ENCODE measurements around the gene ADAMTSL3.
"Not testable (repeated sequence)": the region's sequence is repeated elsewhere in the genome, so short reads cannot be mapped to it uniquely, and the experiment has no call there.

The ADAMTSL3 gene

DNA sequence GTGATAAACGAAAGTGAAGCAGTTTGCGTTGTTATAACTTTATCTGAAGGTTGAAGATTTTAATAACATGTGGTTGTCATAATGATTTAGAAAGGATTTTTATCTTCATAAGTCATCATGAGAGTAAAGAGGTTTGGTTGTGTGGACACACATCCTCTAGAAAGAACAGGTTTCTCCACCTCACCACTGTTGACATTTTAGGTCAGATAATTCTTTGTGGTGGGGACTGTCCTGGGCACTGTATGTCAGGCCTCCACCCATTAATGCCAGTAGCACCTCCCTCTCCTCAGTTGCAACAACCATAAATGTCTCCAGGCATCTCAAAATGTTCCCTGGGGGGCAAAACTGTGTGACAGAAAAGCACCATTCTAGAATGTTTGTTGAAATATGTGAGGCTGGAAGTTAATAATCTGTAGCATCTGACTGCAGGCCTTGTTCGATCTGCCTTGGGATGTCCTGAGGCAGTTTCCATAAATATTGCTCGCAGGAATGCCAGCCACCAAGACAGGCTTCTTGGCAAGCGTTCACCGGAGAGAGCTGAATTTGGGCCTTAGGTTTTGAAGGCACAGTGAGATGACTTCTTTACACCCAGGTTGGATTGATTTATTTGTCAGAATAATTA is 100.1 kb downstream of the ADAMTSL3 start:
- no peak for DNase-seq (ENCODE audit: low read depth)

DNA sequence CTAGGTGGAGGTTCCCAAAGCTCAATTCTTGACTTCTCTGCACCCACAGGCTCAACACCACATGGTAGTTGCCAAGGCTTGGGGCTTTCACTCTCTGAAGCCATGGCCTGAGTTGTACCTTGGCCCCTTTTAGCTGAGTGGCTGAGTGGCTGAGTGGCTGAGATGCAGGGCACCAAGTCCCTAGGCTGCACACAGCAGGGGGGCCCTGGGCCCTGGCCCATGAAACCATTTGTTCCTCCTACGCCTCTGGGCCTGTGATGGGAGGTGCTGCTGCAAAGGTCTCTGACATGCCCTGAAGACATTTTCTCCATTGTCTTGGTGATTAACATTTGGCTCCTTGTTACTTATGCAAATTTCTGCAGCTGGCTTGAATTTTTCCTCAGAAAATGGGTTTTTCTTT is 103.4 kb downstream of the ADAMTSL3 start:
- DNase-seq (ENCODE audit: low read depth) = not testable (repeated sequence)

DNA sequence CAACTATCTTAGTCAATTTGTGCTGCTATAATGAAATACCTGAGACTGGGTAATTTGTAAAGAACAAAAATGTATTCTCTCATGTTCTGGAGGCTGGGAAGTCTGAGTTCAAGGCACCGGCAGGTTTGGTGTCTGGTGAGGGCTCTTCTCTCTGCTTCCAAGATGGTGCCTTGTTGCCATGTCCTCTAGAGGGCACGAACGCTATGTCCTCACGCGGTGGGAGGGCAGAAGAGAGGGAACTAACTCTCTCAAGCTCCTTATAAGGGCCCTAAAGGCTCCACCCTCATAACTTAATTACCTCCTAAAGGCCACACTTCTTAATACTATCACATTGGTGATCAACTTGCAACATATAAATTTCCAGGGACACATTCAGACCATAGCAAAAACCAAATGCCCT is 108.4 kb downstream of the ADAMTSL3 start:
- no peak for DNase-seq (ENCODE audit: low read depth)

DNA sequence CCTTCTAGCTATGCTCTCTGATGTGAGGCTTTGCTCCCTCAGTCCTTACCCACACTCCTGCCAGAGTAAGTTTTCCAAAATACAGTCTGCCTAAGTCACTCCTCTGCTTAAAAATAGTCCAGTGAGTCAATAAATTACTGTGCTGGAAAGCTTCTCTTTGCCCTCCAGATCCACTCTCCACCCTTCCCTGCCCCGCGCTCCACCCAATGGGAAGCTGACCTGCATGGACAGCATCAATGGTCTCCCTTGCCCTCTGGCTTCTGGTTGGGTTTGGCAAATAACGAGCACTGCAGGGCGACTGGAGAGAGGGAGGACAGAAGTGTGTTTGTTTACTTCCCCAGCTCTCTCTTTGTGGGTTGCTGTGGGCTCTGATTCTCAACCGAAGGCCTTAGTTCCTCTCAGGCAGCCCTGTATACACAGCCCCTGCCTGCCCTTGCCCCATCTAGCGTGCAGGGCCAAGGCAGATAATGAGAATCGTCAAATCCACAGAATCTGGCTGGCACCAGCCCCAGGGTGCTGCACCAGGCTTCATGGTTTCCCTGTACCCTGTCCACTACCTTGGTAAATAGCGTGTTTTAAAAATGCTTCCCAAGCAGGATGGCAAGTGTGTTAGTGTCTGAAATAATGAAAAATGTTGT is 110.4 kb downstream of the ADAMTSL3 start:
- DNase-seq (ENCODE audit: low read depth) = no peak

DNA sequence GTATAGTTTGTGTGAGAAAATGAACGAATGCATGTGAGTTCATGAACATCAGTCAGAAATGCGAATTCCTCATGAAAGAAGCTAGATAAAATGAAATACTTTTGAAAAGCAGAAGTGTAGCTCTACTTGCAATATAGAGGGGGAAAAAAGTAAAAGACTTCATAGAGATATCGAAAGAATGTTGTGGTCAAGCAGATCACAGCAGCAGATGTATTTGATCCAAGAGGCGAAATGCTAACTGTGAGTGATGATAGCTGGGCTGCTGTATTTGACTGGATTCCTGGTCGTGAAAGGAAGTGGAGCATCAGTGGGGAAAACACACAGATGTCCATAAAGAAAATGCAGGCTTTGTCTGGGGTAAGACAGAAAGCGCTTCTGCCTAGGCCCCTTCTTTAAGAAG is 112.4 kb downstream of the ADAMTSL3 start:
- no peak for DNase-seq (ENCODE audit: low read depth)

DNA sequence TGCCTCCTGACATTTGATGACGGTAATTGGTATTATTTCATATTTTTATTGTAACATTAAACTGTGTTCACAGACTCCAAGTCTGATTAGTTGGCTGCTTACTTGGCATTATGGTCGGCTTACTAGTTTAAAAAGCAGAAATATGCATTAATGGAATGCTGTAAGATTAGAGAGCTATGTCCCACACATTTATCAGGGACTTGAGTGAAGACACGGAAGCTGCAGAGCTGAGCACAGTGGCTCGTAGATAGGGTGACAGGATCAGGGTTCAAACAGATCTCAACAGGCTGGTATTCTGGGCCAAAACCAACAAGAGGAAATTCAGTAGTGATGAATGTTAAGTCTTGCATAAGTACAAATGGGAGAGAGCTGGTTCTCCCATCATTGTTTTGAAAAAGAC is 113.8 kb downstream of the ADAMTSL3 start:
- DNase-seq (ENCODE audit: low read depth) = no peak

DNA sequence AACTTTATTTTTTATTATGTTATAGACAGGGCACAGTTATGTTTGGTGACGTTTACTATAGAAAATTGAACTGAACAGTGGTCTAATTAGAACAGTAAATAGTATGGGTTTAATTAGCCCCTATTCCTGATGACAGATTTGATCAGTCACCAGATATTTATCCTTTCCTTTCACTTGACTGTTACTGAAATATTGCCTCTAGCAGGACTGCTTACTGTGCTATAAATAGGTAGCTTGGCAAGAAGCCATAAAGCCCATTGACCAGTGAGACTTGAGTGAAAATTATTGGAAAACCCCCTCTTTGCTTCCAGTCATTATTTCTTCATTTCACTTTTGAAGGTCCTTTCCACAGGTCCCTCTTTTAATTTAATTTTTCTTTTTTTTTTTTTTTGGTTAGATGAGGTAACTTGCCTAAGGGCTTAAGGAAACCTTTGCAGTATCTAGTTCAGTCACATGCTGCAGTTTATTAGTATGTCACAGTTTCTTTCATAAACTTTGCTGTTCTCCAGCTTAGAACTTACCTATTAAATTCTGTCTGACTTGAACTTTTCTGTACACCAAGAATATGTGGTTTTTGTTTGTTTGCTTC is 115.6 kb downstream of the ADAMTSL3 start:
- no peak for DNase-seq (ENCODE audit: low read depth)

DNA sequence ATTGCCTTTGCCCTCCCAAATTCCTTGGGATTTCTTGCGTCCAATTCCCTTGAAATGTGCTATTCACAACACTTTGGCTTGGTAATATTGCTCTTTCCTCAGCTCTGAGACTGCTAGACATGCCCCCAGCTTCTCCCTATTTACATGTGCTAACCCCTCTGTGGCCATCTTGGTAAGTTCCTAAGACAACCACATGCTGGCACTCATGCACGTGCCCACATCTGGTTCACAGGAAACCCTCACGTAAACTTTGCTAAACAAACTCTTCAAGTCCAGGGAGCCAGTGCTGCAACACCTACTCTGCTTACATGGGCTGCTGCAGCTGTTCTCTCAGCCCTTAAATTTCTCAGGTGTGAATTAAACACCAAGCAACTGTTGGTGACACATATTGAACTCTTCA is 121.8 kb downstream of the ADAMTSL3 start:
- DNase-seq (ENCODE audit: low read depth) = no peak

DNA sequence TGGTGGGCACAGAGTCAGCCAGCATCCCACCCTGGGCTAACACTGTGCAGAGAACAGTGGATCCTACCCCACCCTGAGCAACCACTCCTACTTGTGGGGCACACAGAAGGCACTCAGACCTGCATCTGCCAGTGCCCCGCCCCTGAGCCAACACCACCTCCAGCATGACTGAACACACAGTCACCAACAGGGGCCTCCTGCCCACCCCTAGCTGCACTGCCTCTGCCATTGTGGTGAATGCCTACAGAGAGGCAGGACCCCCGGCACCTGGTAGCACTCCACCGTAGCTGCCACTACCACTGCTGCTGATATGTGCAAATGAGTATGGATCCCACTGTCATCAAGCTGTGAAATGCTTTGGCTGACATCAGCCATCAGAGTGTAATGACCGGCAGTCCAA is 123.1 kb downstream of the ADAMTSL3 start:
- DNase-seq (ENCODE audit: low read depth) = no peak

DNA sequence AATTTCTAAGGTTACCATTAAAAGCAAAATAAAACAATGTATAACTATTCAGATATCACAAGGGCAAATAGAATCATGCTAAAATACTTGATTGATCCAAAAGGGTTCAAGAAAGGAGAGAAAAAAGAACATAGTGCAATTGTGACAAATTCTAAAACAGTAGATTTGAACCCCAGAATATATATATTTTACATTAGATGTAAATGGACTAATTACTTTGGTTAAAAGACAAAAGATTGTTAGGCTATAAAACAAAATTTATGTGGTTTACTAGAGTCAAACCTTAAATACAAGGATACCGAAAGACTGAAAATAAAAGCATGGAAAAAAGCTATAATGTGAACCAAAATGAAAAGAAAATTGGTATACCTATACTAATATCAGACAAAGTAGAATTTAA is 129.3 kb downstream of the ADAMTSL3 start:
- DNase-seq (ENCODE audit: low read depth) = no peak

DNA sequence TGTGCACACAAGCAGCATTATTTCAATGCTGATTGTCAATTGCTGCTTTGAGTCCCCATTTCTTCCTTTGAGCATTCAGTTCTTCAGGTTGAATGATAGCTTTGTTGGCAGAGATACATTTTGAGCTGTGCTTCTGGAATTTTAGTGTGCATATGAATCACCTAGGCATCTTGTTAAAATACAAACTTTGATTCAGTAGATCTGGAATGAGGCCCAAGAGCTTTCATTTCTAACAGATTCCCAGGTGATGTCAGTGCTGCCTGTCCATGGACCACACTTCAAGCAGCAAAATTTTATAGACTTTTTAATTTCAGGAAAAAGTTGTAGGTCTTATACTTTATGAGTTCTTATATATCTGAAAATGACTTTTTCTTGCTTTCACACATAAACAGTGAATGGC is 131.1 kb downstream of the ADAMTSL3 start:
- DNase-seq (ENCODE audit: low read depth) = no peak

DNA sequence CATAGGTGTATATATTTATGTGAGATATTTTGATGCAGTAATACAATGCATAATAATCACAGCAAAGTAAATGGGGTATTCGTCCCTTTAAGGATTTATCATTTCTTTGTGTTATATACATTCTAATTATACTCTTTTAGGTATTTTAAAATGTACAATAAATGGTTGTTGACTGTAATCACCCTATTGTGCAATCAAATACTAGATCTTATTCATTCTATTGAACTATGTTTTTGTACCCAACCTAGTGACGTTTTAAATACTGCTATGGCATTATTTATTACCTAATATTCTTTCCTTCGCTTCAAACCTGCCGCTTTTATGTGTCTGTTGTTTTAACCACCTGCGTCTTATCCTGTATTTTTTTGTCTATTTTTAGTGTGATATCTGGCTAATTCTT is 132.4 kb downstream of the ADAMTSL3 start:
- DNase-seq (ENCODE audit: low read depth) = no peak

DNA sequence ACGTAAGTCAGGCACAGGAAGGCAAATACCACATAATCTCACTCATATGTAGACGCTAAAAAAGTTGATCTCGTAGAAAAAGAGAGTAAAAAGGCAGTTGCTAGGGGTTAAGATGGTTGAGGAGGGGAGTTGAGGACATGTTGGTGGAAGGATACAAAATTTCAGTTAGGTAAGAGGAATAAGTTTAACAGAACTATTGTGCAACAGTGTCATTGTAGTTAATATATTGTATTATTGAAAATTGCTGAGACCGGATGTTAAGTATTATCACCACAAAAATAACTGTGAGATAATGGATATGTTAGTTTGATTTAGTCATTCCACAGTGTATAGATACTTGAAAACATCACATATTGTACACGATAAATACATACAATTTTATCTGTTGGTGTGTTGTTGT is 139.1 kb downstream of the ADAMTSL3 start:
- no peak for DNase-seq (ENCODE audit: low read depth)

DNA sequence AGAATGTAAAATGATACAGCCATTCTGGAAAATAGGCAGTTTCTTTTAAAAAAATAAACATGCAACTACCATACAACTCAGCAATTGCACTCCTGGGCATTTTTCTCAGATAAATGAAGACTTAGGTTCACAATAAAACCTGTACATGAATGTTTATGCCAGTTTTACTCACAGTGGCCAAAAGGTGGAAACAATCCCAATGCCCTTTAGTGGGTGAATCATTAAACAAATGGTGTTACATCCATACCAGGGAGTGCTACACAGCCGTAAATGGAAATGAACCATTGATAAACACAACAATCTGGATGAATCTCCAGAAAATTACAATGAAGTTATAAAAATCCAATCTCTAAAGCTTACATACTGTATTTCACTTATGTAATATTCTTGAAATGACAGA is 140.3 kb downstream of the ADAMTSL3 start:
- no peak for DNase-seq (ENCODE audit: low read depth)

DNA sequence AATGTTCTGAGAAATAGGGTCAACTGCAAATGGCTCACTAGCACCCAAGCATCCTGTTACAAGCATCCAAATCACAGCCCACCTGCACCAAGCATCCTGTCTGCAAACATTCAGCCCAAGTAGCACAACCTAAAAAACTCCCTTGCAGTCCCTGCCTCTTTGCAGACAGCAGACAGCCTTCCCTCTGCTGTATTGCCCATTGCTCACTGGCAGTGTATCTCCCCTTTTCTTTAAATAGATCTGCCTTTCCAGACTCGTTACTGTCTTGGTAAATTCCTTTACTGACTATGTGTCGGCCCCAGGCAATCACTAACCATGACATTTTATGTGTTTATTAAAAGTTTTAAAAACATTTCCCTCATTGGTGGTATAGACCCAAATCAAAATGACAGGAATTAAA is 155.4 kb downstream of the ADAMTSL3 start:
- no peak for DNase-seq (ENCODE audit: low read depth)

DNA sequence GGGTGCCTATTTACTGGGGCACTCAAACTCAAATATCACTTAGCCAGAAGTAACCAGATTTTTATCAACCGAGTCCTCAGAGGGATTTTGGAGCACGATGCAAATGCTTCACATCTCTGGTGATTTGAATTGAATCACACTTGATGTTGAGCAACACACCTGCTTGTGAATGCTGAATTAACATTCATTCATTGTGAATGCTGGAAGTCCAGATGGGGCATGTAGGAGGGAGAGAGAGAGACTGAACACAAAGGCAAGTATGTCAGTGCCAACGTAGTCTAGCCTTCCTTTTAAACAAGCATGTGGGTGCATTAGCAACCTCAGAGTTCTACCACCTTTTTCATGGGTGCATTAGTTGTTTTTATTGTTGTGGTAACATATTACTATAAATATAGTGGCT is 156.2 kb downstream of the ADAMTSL3 start:
- no peak for DNase-seq (ENCODE audit: low read depth)

DNA sequence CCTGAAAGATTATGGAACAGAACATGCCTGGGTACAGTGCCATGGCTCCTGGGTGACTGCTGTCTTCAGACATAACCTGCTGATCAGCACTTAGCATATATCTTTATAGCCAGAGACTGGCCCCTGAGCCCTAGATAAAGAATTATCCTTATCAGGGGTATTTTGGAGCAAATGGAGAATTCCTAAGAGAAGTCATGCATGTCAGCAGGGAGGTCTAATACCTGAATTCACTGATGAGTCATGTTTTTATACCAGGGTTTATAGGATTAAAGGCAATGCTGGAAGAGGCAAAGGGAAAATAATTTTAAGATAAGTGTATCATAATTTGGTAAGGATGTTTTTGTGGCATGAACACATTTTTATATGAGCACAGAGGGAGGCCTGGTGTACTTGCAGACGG is 159.8 kb downstream of the ADAMTSL3 start:
- DNase-seq (ENCODE audit: low read depth) = no peak

DNA sequence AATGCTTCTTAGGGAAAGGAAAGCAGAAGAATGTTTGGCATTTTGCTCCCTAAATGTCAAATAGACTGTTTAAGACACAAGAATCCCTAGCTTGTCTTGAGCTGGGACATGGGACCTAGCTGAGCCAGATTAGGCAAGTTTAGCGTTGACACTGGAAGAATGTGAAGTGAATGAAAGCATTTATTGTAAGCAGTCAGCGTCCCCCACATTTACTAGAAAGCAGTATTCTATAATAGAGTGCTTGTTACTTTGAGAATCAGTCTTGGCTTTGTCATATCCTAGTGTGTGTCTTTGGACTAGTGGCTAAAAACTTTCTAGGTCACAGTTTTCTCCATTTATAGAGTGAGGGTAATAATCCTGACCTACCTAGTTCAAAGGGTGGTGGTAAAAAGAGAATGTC is 161.6 kb downstream of the ADAMTSL3 start:
- DNase-seq (ENCODE audit: low read depth) = no peak

DNA sequence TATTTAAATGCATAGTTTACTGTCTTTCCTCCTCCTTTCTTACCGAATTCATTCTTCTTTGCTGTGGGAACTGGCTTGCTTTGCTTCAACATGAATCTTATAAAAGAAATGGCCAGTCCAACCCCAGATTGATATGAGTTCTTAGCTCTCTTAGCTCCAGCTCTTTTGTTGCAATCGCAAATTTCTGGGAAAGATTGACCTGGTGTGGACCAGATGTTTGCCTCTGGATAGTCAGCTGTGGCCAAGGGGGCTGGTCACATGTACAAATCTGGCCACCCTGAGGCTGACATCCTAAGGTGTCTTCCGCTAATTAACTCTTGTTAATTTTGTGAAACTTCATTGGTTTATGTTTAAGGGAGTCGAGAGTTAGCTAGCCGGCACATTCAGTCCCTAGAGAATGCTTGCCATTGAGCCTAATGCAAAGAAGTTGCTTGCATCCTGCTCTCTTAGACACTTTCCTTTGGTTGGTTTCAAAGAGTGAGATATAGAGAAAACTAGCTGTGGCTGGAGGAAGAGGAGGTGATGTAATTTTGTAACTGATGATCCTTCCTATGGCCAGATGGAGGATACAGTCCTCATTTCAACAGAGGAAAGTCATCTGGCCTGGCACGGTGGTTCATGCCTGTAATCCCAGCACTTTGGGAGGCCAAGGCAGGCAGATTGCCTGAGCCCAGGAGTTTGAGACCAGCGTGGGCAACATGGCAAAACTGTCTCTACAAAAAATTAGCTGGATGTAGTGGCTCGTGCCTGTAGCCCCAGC is 162.4 kb downstream of the ADAMTSL3 start:
- DNase-seq (ENCODE audit: low read depth) = no peak

DNA sequence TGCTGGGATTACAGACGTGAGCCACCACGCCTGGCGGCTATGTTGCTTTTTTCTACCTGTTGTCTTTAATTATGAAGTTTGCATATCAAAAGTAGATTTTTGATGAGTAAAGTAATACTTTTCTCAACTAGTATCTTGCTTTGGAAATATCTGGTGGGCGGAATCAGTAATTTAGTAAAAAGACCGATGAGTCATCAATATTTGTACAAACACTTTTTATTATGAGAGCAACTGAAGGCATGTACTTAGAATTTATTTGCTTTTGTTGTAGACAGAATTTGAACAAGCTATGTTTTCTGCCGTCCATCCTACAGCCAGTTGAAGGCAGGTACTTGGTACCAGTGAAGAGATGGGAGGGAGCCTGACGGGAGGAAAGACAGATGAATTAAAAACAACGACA is 164.7 kb downstream of the ADAMTSL3 start:
- DNase-seq (ENCODE audit: low read depth) = no peak

DNA sequence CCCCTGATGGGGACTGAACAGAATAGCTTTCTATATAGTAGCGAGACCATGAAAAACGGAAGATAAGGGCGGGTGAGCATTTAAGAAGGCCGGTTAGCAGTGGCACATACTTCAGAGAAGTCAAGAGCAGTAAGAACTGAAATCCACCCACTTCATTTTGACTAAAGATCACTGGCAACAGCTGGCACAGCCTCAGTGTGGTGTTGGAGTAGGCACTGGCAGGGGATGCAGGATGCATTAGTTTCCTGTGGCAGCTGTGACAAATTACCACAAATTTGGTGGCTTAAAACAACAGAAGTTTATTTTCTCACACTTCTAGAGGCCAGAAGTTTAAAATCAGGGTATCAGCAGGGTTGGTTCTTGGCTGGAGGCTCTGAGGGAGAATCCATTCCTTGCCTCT is 176.5 kb downstream of the ADAMTSL3 start:
- DNase-seq (ENCODE audit: low read depth) = no peak

DNA sequence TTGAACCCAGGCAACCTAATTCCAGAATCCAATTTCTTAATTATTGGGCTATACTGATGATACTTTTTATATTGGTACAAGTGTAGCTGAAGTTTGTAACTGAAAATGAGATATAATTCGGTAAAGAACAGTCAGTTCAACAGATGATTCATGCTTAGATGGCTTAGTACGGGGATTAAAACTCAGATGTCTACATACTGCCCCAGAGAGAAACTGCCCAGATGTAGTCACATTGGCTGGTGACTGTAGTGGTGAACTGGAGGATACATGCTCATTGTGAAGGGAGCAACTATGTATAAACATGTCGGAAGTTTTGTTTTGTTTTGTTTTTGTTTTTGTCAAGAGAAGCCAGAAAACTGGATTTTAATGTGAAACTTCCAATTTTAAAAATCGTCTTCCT is 179.6 kb downstream of the ADAMTSL3 start:
- DNase-seq (ENCODE audit: low read depth) = no peak

DNA sequence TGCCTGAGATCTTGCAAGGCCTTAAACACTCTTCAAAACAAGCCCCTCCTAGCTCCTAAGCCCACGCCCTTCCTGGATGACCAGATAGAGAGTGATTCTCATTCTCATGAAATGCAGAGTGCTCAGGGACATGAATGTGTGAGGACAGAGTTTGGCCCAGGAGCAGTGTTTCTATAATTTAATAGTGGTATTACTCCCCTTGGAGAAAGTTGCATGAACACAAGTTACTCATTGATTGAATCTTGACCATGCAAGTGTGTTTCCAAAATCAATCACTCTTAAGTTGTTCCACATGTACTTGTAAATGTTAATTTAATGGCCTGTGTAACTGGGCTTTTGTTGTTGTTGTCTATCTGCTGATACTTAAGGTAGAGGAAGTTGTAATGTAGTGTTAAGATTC is 181.6 kb downstream of the ADAMTSL3 start:
- no peak for DNase-seq (ENCODE audit: low read depth)

Data from stimulated activated CD8-positive, alpha-beta memory T cell treated with anti-CD3 and anti-CD28 coated beads, Interleukin-7, amount 100 ng/mL, for 24 hours (primary cell).